Measurements from ENCODE around the gene CTNND2.

CTNND2 gene

DNA sequence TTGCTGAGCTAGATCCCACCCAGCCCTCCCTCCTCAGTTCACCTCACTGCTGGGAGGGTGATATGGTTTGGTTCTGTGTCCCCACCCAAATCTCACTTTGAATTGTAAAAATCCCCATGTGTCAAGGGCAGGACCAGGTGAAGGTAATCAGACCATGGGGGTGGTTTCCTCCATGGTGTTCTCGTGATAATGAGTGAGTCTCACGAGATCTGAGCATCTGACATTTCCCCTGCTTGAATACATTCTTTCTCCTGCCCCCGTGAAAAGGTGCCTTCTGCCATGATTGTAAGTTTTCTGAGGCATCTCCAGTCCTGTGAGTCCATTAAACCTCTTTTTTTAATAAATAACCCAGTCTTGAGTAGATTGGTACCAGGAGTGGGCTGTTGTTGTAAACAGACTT, 673.4 kb downstream of the CTNND2 start:
- DNase-seq: no peak

DNA sequence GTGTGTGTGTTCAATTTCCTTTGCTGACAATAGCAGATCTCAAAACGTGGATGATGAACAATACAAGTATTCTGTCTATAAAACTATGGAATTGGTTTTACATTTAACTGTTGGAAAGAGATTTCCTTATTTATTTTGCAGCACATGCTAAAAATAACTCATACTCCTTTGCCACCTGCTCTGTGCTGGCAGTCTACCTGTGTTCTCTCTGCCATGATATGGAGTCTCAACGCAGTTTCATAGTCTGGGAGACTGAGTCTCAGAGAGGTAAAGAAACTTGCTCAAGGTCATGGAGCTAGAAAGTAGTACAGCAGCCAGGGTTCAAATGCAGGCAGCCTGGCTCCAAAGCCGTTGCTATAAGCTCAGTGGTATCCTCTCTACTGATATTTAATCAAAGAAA, 677.2 kb downstream of the CTNND2 start:
- no peak for DNase-seq

DNA sequence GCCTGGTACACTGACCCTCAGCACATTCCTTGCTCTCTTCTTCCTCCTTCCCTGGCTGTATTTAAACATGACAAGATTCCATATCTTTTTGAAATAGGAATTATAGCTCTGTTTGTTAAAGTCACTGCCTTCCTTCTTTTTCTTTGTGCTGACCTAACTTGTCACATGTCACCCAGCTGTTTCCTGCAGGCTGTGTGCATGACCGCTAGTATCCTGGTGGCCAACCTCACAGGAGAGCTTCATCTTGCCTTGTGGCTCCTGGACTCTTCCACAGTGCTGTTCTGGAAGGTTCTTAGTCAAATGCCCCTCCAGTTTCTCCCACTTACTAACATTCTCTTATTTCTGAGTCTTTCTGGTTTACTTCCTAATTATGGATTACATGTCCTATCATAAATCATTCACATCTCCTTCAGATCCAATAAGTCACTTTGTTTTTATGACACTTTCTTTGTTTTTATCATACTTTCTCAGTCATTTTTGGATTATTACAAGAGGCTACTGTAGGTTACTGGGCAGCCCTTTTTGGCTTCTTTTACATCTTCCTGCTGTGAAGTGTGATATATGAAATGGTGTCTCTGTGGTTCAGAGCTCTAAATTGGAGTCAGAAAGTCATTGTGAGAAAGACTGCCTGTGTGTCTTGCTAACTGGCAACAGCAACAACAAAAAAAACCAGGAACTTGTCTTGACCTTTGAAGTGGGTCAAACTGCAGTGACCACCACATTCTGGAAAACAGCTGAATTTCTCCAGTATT, 679.6 kb downstream of the CTNND2 start:
- DNase-seq: no peak

DNA sequence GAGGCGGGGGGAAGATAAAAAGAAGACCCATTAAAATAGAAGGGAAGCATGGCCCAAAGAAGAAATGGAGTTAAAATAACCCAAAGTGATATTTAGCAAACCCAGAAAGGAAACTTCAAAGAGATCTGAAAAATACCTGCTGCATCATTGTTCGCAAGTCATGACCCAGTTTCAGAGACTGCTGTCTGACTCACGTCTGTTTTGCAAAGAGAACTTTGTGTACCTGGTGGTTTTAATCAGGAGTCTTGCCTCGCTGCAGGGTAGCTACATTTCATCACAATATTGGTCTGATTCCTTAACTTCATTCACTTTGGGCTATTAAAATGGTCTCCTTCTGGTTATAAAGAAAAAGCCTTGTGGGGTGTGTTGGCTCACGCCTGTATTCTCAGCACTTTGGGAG, 682.1 kb downstream of the CTNND2 start:
- DNase-seq: no peak

DNA sequence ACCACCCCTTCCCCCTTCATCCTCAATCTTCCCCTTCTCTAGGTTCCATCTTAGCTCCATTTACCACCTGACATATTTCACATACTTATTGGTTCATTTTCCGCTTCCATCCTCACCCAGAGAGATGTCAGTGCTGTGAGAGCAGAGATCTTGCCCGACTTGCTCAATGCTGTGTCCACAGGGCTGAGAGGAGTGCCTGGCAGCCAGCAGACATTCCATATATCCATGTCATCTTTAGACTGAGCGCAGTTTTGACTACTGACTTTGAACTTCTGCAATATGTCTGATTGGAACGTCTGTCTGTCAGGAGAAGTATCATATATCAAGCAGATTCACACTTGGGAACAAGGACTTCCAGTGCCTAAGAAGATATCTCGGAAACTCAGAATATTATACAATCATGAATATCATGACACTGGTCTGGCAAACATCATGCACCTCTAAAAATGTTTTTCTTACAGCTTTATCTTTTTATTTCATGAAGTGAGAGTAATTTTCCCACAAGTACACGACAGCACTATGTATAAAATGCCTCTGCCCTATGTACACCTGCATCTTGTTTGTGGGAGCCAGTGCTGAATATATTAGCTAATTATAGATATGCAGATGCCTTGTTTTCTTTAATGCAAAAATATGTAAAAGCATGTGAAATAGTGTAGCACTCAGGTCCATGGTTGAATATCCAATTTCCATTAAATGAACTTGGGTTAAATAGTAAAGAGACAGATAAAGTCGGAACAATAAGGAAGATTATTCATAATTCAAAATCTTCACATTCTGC, 689.2 kb downstream of the CTNND2 start:
- peak; percentile 74 for DNase-seq

DNA sequence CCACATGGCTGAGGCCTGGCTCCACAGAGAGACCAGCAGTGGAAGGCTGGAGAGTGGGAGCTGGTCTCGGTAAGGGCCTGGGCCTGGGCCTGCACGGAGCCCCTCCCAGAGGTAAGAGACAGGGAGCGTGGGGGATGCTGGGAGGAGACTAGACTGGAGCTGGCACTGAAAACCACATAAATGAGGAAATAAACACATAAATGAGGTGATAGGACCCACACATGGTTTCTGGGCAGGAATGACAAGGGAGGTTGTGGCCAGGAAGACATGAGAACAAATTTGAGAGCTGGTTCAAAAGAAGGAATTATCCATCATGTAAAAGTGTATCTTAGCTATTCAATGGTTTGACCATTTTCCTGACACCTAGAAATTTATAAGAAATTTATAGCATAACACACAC, 691.5 kb downstream of the CTNND2 start:
- DNase-seq: no peak

DNA sequence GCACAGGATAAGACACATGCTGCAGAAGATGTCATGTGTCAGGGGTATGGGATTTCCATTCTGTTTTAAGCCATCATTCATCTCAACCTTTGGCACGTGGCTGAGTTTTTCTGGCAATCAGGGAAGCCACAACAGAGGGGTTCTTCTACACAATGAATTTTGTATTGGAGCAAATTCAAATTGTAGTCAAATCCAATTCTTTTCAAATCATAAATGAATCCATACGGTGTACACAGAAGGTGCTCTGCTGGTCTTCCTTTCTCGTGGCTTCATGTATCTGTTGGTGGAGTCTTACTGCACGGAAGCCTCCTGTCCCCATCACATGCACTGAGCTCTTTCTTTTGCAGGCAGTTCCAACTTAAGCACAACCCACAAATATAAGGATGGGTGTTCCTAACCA, 706.5 kb downstream of the CTNND2 start:
- DNase-seq: no peak

DNA sequence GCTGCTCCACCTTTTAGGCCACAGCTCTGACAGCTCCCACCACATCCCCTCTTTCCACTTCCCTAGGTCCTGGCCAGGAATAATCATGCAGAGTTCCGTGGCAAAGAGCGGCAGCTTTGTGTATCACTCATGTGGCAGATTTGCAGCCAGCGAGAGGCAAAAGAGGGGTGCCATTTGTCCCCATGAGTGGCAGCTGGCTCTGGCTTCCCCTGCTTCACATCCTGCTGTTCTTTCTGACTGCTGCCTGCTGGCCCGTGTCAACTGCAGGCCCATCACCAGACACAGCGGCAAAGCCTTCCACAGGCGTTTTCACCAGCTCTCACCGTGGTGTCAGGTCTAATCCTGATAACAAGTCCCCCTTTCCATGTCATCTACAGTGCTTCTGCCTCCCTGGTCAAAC, 712.6 kb downstream of the CTNND2 start:
- DNase-seq: no peak

DNA sequence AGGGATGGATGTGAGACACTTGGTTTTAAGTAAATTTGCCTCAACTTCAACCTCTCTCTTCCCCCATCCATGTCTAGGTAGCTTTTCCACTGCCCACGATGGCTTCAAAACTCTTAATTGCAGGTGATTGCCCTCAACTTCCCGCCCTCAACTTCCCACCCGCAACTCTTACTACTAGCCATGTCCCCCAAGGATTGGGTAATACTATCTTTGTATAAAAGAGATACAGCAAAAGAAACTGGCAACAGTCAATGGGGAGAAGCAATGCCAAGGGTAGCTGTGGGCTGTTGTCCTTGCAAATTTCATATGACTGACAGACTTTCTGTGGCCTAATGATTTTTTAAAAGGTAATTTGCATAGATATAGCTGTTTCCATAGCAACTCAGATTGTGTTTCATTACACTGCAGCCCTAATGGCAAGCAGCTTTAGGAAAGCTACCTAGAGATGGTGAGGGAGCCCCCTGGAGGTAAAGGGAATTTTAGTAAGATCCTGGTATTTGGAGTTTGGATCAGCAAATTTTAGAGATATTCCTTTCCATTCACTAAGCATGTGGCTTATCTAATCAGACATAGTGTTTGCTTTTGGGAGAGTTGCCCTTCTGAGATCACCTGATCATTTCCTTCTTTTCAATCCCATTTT, 721.7 kb downstream of the CTNND2 start:
- peak; percentile 89 for DNase-seq

DNA sequence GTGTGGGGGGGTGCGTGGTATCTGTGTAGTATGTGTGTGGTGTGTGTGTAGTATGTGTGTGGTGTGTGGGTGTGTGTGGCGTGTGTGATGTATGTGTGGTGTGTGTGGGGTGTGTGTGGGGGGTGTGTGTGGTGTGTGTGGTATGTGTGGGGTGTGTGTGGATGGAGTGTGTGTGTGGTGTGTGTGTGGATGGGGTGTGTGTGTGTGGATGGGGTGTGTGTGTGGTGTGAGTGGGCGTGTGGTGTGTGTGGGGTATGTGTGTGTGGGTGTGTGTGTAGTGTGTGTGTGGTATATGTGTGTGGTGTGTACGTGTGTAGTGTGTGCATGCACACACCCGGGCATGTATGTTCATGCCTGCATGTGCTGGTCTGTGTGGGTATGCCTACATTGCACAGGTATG, 722.3 kb downstream of the CTNND2 start:
- DNase-seq: no peak

DNA sequence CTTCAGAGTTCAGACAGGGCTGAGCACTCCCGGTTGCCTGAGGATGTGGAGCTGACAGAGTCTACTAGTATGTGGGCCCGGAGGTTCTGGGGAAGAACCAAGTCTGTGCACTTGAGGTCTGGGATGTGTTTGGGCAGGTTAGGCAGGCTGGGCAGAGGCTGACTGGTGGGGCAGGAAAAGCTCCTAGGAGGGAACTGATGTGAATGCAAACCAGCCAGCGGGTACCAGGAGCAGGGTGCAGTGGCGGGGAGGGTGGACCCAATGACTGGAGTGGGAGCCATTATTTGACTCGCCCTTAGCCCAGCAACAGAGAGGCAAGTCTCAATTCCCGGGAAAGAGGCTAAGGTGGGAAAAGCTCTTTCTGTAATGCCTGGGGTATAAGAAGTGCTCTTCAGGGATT, 723.4 kb downstream of the CTNND2 start:
- no peak for DNase-seq

DNA sequence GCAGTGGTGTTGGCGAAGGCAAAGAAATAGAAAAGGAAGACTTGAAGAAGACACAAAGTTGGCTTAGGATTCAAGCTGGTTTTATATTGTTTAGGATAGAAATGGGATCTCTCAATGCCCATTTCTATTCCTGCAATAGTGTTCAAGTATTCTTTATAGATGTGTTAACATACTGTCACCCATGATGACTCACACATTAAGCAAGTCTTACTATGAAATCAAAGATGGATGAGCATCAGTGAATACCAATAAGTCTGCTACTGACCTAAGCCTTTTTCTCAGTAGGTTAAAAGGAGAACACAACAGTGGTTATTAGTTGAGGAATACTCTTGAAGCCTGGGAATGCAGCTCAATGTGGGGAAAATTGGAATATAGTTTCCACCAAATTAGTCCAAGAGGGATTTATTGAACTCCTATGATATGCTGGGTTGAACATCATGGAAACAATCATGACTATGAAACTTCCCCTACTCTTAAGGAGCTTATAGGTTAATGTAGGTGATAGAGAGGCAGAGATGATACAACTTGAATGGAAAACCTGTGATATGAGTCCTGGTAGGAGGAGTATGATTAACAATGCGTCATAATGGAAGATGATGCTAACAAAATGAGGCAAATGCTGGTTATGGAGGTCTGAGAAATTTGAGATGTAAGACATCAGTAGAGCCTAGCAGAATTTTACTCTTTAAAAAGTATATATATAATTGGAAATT, 726.1 kb downstream of the CTNND2 start:
- DNase-seq: no peak

DNA sequence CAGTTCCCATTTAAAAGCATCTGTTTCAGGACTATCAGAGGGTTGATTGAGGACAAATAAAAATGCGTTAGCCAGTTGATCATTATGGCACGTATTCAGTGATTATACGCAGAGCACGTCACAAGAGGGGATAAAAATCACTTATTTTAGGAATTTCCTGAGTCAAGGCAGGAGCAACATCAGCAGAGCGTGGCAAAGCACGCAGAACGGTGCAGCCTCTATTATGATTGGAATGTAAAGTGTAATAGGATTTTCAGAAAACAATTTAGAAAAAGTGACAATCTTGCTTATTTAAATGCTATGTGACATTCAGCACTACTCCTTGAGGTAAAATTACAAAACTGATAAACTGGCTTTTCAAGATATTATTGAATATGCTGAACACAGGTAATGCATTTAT, 729.7 kb downstream of the CTNND2 start:
- no peak for DNase-seq

DNA sequence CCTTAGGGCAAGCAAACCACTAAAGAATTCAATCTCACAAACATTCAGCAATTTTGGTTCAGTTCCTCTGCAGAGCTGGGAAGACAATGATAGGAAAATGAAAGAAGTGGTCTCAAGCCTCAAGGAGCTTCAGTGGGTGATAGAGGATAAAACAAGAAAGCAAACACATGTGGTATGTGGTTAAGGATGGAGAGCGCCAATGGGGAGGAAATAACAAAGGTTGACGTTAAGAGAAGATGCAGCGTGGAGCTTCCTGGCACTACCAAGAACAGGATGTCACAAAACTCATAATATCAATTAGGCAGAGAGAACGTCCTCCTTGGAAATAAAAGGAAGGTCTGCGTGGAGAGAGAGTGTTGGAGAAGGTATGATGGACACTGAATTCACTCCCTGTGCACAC, 731.8 kb downstream of the CTNND2 start:
- DNase-seq: no peak

DNA sequence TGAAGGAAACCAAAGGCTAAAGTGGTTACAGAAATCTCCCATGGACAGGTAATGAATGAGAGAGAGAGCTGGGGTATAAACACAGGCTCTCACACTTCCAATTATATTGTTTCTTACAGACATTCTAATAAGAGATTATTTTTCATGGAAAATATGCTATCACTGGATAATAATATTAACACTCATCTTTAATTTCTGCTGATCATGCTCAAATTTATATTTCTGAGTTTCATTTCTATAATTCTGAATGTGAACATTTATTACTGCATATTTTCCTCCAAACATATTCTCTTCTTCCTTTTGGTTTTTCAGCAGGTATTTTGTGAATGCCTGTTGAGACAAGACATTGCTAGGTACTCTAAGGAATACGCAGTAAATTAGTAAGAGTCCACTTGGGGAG, 733.0 kb downstream of the CTNND2 start:
- DNase-seq: no peak

DNA sequence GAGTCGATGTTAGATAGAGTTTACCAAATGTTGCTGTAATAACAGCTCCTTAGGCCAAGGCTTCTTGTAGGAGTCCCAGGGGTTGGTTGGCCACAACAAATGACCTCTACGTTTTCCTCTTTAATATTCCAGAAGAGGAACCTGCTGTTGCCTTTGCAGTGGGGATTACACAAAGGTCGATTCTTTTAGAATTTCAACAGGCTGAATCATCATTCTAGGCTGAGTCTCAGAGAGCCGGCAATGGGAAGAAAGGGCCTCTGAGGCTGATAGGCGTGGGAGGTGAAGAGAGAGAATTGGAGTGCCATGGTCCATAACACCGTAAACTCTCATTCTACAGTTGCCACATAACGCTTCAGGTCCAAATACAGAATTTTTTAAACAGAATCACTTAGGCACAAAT, 737.3 kb downstream of the CTNND2 start:
- no peak for DNase-seq

DNA sequence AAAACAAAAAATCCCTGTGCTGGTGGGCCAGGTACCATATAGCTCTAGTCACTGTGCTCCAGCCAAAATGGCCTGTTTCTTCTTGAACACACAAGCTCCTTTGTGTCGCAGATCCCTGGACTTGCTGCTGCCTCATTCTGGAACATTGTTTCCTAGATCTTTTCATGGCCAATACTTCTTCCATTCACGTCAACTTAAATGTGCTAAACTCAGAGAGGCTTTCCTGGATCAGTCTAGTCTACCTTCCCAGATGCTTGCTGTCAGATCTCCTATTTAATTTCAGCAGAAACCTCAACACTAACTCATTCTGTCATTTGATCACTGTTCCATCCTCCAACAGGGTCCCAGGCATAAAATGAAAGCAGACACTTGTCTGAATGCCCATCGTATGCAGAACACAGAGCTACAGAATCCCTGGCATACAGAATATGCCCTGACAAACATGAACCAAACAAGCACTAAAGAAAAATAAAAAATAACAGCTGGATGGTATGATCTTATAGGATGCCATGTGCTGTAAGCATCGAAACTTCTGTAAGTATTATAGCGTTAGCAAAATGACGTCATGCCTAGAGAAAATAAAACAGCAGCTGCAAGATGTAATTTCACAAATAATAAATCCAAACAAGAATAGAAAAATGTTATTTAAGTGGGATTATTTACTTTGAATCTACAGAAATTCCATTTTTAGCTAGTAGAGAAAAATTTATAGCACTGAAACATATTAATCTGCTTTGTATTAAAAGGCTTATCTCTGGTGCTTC, 739.5 kb downstream of the CTNND2 start:
- DNase-seq: no peak

DNA sequence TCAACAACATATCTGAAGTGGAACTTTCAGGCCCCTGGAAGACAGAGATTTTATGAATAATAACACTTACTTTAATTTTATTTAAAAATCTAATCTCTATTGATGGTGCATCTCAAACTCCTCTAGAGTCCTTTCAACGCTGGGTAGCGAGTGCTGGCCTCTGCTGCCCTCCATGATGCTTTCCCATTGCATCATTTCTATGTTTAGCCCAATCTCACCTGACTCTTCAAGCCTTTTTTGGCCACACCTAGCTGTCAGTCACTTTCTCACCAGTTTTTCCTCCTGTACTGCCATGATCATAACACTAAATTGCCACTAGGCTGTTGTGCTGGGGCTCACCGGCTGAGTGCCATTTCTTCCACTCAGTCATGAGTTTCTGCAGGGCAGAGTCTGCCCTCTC, 747.1 kb downstream of the CTNND2 start:
- DNase-seq: no peak

DNA sequence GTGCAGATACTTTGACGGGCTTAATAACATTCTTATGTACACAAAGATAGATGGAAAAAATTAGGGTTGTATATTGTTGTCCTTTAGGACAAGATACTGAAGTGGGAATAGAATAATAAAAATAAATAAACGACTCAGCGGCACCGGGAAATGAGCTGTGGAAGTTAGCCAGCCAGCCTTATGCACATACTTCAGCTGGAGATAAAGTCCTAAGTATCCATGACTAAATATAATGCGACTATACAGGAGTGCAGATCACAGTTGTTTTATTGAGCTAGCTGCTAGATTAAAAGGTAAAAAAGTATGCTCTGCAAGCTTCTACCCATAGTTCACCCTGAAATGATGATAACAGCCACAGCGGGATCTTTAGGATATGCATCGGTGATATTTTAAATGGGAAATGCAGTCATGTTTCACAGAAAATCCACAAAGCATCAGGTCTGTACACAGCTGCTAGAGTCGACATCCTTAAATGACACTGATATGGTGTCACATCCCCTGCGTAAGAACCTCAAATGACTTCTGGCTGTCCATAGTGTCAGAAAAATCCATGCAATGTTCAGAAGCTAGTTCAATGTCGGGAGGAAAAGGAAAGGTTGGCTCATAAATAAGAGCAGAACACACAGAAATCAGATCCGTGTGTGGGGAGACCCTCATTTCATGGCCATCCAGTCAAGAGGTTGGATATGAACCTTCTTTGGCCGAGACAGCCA, 750.4 kb downstream of the CTNND2 start:
- DNase-seq: no peak

DNA sequence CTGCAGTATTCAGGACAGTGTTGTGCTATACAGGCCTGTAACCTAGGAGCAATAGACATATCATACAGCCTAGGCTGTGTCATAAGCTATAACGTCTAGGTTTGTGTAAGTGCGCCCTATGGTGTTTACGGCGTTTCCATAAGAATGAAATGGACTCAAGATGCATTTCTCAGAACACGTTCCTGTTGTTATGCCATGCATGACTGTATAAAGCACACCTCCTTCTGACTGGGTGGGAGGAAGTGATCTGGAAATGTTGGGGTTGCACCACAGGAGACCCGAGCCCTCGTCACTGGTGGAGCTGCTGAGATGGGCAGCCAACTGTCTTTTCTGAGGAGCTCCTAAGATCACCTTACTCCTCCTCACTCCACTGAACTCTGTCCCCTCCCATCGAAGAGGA, 751.9 kb downstream of the CTNND2 start:
- no peak for DNase-seq

DNA sequence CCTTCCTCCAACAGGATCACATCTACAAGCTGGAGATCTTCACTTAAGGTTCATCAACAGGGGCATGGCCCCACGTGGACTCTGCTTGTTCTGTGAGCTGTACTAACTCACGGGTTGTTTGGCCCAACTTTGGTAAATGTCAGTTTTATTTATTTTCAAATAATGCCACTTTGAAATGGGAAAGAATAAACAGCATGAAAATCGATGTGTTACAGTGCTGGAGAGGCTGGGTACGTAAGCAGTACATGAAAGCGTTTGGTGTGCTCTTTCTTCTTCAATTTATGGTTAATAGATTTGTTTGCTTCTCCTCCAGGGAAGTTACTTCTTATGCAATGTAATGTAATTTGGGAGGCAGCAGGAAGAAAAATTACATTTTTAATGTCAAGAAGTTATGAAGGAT, 753.3 kb downstream of the CTNND2 start:
- no peak for DNase-seq
